ENCODE data around the gene ATXN7L1.
"Not testable (repeated sequence)": the region's sequence is repeated elsewhere in the genome, so short reads cannot be mapped to it uniquely, and the experiment has no call there.

Gene ATXN7L1

DNA sequence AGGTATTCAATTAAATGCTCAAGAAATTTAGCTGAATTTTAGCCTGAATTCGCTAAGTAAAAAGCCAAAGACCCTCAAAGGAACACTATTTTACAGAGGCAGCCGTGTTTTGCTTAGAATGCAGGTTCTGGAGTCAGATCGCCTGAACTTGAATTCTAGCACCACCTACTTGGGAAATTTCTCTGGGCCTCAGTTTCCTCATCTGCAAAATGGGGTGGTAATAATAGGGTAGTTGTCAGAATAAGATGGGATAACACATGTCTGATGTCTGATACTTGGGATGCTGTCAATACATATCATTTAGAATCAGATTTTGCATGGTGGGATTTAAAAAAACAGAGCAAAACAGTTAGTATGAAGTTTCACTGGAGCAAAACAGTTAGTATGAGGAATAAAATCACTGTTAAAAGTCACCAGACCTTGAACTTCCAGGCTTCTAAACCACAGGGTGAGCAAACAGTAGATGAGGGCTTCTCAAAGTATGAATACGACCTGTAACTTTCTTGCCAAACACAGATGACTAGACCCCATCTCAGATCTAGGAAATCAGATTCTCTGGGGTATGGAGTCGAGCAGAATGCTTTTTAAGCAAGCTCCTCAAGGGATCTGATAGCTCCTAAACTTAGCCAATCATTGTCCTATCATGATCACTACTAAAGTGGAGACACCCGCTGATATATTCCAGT is 75.4 kb downstream of the ATXN7L1 start:
- no peak for DNase-seq

DNA sequence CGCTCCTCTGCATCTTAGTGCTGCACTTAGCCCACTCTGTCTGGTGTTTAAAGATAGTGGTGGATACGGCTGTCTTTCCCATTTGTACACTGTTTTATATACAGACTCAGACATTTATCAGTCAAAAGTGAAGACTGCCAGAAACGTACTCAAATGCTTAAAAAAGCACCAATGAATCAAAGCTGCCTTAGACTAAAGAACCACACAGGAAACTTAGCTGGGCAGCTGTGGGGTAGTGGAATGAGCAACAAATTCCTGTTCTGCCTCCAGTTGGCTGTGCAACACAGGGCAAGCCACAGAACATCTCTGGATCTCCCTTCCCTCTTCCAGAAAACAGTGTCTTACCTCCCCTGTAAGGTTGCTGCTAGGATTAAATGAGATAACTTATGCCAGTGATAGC is 76.0 kb downstream of the ATXN7L1 start:
- DNase-seq = no peak

- DNase-seq = no peak
These were observed 76.7 kb downstream of the ATXN7L1 start for GRCh38 chr7:105799677-105800076.

- DNase-seq = no peak
These were observed 77.4 kb downstream of the ATXN7L1 start for GRCh38 chr7:105799006-105799405.

DNA sequence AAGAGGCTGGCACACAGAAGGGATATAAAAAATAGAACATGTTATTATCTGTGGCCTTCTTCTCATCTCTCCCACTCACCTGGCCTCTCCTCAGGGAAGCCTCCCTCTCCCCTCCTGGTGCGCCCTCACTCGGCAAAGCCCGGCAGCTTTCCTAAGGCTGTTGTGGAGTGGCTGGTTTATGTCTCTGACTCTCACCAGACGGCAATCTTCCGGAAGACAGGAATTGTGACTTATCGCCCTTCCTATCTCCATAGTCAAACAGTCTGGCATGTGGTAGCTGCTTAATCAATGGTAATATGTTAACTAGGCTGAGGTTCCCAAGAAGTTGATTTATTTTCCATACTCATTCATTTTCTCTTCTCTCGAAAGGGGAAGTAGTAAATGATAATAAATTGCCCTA is 78.7 kb downstream of the ATXN7L1 start:
- DNase-seq = no peak

- no peak for DNase-seq
These were observed 80.0 kb downstream of the ATXN7L1 start for GRCh38 chr7:105796365-105796764.

DNA sequence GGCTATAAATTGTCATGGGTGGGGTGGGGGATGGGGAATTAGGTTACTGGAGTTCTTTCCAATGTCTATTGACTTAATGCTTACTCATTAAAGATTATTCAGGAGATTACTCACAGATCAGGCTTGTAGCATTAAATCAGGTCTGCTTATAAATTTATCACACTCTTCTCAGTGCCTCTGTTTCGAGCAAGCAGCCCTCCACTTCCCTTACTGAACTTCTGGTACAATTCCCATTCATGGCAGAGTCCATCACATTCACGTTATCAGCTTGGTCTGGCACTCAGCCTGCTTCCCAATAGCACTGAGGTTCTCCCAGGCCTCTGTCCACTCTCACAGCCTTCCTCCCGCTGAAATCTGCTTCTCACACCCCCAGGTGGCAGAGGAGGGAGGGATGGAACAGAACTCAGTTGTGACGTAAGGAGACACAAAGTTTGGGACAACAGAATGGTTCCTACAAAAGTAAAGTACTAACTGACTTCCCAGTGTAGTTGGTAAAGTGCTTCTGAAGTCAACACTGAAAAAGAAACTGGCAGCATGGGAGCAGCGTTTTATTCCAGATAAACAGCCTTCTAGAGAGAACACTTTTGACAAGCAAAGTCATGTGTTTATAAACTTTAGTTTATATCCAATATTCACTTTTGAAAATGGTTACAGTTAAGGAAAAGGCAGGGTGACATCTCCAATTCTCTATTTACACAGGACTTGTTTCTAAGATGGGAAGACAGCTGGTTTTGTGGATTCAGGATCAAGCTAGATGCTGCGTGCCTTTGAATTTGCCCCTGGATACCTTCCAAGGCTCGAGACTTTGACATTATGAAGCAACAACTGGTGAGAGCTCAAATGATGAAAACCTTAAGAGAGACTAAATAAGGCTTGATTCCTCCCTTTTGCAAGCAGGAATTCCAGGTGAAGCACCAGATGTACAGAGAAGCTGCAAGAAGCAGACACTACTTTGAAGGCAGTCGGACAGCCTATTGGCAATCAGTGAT is 81.4 kb downstream of the ATXN7L1 start:
- no peak for DNase-seq

- DNase-seq = no peak
These were observed 83.7 kb downstream of the ATXN7L1 start for GRCh38 chr7:105792488-105793370.

DNA sequence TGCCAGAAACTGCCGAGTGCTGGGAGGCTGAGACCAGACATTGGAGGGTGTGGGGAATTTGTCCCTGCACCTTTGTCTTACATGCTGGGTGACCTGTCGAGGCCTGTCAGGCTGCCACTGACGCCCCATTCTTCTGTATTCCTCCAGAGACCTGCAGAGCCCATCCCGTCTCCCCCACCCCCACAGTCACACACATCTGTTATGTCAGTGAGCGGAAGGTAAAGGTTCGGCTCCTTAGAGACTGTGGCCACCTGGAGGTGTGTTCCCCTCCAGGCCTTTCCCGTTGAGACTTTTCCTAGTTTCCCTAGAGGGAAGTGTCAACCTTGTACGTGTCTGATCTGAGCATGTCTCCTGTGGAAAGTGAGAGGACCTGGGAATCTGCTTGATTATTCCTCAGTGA is 84.5 kb downstream of the ATXN7L1 start:
- DNase-seq = no peak

DNA sequence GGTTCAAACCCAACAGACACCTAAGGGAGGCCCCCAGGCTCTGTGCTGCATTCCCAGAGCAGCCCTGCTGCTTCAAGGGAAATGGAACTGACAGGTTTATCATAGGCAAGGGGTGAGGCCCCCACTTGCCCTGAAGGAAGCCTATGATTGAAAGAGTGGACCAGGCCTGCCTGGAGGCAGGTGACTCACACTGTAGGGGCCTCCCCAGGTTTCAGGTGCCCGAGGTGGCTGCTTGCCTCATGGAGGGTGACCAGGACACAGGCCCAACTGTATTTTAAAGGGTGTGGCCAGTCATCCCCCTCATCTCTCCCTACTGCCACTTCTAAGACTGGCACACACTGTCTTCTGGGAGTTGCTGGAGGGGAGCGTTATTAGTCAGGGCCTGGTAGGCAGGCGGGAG is 85.4 kb downstream of the ATXN7L1 start:
- no peak for DNase-seq

GRCh38 chr7:105790452-105790851 is 85.9 kb downstream of the ATXN7L1 start:
- DNase-seq = not testable (repeated sequence)

- DNase-seq = no peak
These were observed 87.5 kb downstream of the ATXN7L1 start for GRCh38 chr7:105788816-105789349.

DNA sequence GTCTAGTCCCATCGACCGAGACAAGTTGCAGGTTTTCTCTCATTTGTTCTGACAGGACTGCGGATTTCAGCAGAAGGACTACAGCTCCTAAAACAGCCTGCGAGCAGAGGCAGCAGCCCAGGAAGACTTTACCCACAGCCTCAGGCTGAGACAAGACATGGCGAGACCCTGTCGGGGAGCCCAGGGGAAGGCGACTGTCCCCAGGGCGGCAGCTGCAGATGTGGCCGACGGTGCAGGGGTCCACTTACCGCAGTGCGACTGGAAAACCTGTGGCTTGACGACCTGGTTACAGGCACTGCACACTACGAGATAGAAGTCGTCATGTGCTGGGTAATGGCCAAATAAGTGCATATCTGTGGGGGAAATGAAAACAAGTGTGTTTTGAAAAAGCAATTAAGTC is 88.0 kb downstream of the ATXN7L1 start:
- no peak for DNase-seq

GRCh38 chr7:105787793-105788192 is 88.6 kb downstream of the ATXN7L1 start:
- no peak for DNase-seq

DNA sequence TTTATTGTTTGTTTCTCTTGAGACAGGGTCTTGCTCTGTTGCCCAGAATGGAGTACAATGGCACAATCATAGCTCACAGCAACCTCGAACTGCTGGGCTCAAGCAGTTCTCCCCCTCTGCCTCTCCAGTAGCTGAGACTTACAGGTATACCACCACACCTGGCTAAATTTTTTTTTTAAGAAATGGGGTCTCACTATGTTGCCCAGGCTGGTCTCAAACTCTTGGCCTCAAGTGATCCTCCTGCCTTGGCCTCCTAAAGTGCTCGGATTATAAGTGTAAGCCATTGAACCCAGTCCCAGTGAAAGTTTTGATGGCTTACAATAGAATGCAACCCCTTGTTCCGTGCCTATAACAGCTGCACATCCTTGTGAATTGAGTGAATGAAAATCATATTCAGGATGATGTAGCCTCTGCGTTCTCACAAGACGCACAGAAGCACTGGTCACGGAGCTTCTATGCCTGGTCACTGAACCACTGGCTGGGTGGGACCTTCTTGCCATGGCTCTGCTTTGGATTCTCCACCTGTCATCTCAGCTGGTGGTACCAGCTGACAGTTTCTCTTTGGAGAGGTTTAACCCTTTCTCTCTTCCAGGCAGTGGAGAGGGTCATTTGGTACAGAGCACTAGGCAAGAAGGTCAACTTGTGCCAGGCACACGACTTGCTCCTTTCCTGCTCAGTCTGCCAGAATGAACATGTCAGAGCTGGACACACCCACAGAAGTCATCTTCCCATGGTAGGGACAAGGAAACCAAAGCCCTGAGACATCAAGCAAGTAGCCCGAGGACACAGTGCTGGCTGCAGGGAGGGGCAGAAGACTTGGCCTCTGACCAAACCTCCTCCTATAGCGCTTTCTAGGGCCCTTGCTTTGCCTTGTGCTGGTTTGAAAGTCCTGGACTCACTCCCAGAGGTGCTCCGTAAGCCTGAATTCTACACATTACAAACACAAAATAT is 89.6 kb downstream of the ATXN7L1 start:
- no peak for DNase-seq

DNA sequence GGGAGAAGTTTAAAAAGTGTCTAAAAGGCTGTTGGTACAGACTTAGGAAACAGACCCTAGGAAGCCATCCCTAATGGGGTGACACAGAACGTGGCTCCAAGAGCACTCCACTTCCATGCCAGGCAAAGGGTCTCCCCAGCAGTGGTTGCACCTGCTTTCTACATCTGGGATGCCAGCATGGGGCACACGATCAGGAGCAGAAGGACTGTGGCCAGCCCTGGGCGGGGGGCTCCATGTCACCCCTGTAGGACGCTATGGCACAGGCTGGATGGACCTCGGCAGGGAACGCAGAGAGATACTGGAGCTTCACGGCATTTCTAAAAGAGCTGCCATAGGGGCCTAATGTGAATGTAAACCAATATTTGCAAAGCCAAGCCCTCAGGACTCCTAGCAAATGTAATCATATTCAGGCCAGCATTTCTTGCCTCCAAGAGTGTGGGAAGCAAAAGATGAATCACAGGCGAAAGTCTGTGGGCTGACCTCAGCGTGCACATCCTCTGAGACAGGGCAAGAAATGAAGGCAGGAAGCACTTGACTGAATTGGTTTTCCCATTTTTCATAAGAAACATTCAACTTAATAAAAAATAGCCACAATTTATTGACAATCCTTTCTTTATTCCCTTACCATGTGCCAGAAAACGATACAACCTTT is 93.9 kb downstream of the ATXN7L1 start:
- DNase-seq = no peak

GRCh38 chr7:105779856-105780780 is 96.3 kb downstream of the ATXN7L1 start:
- DNase-seq = peak in 1 of 14 donors; percentile 80

DNA sequence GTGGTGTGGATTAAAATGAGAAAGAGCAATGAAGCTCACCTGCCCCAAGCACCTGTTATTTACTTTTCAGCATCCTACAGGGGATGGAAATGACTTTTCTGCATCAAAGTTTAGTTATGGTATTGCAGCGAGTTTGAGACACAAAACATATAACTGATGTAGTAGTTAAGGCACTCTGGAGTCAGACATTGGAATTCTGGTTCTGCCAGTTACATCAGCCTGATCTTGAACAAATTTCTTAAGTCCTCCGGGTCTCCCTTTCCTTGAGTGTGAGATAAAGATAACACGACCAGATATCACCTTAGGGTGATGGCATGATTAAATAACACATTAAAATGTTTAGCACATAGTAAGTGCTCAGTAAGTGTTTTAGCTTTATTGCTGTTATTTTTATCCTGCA is 97.4 kb downstream of the ATXN7L1 start:
- no peak for DNase-seq

Data from C1 segment of cervical spinal cord (tissue), 14 donors.